HepG2 (cell line): ENCODE measurements around the gene NISCH. TPM values are rescaled to one million over a fixed set of nuclear protein-coding genes. Genes with fewer than 3 reads are reported as not detected.

ENCODE experiments used
- ATAC-seq: fragments of 200-7000 bp; cut with Tn5 transposase; 3 replicates; pipeline ENCODE4 v1.9.1; 2020; ENCODE audit warnings: mild to moderate bottlenecking, moderate library complexity
- BruUV-seq: library from RNA; stranded (reverse); fragments of 400-500 nt; replicated peaks from 2 replicates; lab custom pipeline; 2021; lab: Mats Ljungman, UMichigan
- CTCF ChIA-PET: fragments of 300-600 bp; formaldehyde crosslinking; extraction: SDS; loops from one replicate; lab custom pipeline; 2021; ENCODE audit warnings: low total read pairs, inconsistent platforms, low intra/inter-chr PET ratio; lab: Yijun Ruan, JAX
- POLR2A ChIA-PET: fragments of 350-600 bp; sonication (Branson Sonifier 250); formaldehyde crosslinking; loops from one replicate; lab custom pipeline; 2020; ENCODE audit warnings: antibody characterized with exemption, inconsistent platforms; lab: Yijun Ruan, JAX
- DNase-seq: peaks from one replicate; pipeline ENCODE4 v3.0.0-alpha.2; 2015; ENCODE audit warnings: low spot score
- FAIRE-seq: peaks from 3 replicates; lab custom pipeline; 2011; peaks lifted over from hg19 to GRCh38; lab: Jason Lieb, UNC
- H2AFZ ChIP-seq: one replicate; pipeline ENCODE4 v1.6.1; 2011; ENCODE audit warnings: low read length, inconsistent platforms
- H3K27ac ChIP-seq: fragments of 300-600 bp; 3 replicates; pipeline ENCODE4 v1.8.0; 2011; ENCODE audit warnings: mixed run types, mild to moderate bottlenecking, mixed read lengths, low read length, inconsistent platforms; ENCODE audit not compliant: insufficient read depth; ENCODE audit errors: extremely low read length
- H3K27me3 ChIP-seq, 2 experiments: fragments of 200-600 bp in 1 of 2; 2 replicates in 1 of 2; 3 replicates in 1 of 2; pipeline versions ENCODE4 v1.6.0 to v1.8.0; 2011; ENCODE audit warnings: low read length in 2 of 2, mild to moderate bottlenecking in 2 of 2, moderate library complexity in 2 of 2, inconsistent platforms in 1 of 2; ENCODE audit not compliant: insufficient read depth in 2 of 2, control insufficient read depth in 1 of 2
- H3K36me3 ChIP-seq, 2 experiments: fragments of 200-600 bp in 1 of 2; replicated peaks in 1 of 2; 2 replicates in 1 of 2; 3 replicates in 1 of 2; pipeline versions ENCODE4 v1.5.1 to v1.8.0; 2011; ENCODE audit warnings: low read length in 2 of 2, inconsistent platforms in 1 of 2; ENCODE audit not compliant: insufficient read depth in 2 of 2, control insufficient read depth in 1 of 2
- H3K4me1 ChIP-seq: 2 replicates; pipeline ENCODE4 v1.5.1; 2012; ENCODE audit warnings: low read length, inconsistent platforms; ENCODE audit not compliant: insufficient read depth
- H3K4me2 ChIP-seq: 2 replicates; pipeline ENCODE4 v1.6.0; 2011; ENCODE audit warnings: low read depth, low read length, inconsistent platforms
- H3K4me3 ChIP-seq, 3 experiments: fragments of 200-600 bp in 1 of 3; sonication (generic), shearing (Covaris generic) in 1 of 3; replicated peaks in 1 of 3; 2 replicates each; pipeline ENCODE4 v1.5.1; 2011 to 2016; ENCODE audit warnings: low read length in 3 of 3, inconsistent platforms in 2 of 3, low read depth in 2 of 3, mild to moderate bottlenecking in 2 of 3, control low read depth in 1 of 3, mixed read lengths in 1 of 3; ENCODE audit not compliant: insufficient read depth in 1 of 3
- H3K79me2 ChIP-seq: one replicate; pipeline ENCODE4 v1.6.1; 2011; ENCODE audit warnings: low read length, inconsistent platforms; ENCODE audit not compliant: insufficient read depth
- H3K9ac ChIP-seq: 2 replicates; pipeline ENCODE4 v1.6.0; 2011; ENCODE audit warnings: mild to moderate bottlenecking, low read depth, low read length, inconsistent platforms; ENCODE audit not compliant: insufficient read depth
- H3K9me3 ChIP-seq: 2 replicates; pipeline ENCODE4 v1.5.1; 2012; ENCODE audit warnings: mild to moderate bottlenecking, low read length
- H4K20me1 ChIP-seq: 2 replicates; pipeline ENCODE4 v1.6.0; 2011; ENCODE audit warnings: inconsistent platforms, mild to moderate bottlenecking, low read length, moderate library complexity; ENCODE audit not compliant: insufficient read depth
- ARNT ChIP-seq: fragments of 450-650 bp; IDR thresholded peaks from 2 replicates; pipeline ENCODE4 v1.6.1; 2017
- CENPX ChIP-seq: sonication (generic); formaldehyde crosslinking; IDR thresholded peaks from 2 replicates; pipeline ENCODE4 v1.9.0; 2021; ENCODE audit warnings: mild to moderate bottlenecking, missing genetic modification reagents, moderate library complexity
- DDIT3 ChIP-seq: sonication (generic); formaldehyde crosslinking; IDR thresholded peaks from 2 replicates; pipeline ENCODE4 v1.4.0; 2020; ENCODE audit warnings: mild to moderate bottlenecking, missing genetic modification reagents
- E2F2 ChIP-seq: sonication (generic); formaldehyde crosslinking; IDR thresholded peaks from 2 replicates; pipeline ENCODE4 v1.4.0; 2020; ENCODE audit warnings: missing genetic modification reagents, borderline replicate concordance
- KDM2A ChIP-seq: sonication (generic); formaldehyde crosslinking; IDR thresholded peaks from 2 replicates; pipeline ENCODE4 v1.4.0; 2020; ENCODE audit warnings: low read depth, missing genetic modification reagents, borderline replicate concordance
- MTA1 ChIP-seq: sonication (generic); formaldehyde crosslinking; IDR thresholded peaks from 2 replicates; pipeline ENCODE4 v1.4.0; 2020; ENCODE audit warnings: missing genetic modification reagents, mild to moderate bottlenecking, borderline replicate concordance
- RARA ChIP-seq: IDR thresholded peaks from 2 replicates; pipeline ENCODE4 v1.6.1; 2016; ENCODE audit warnings: missing genetic modification reagents, missing compliant biosample characterization
- ZBTB43 ChIP-seq: sonication (generic); formaldehyde crosslinking; conservative IDR thresholded peaks from 2 replicates; pipeline ENCODE4 v1.4.0; 2020; ENCODE audit warnings: missing genetic modification reagents
- ZBTB8A ChIP-seq: sonication (generic); formaldehyde crosslinking; IDR thresholded peaks from 2 replicates; pipeline ENCODE4 v1.4.0; 2020; ENCODE audit warnings: mild to moderate bottlenecking, low read depth, missing genetic modification reagents, borderline replicate concordance
- ZFX ChIP-seq: sonication (generic); formaldehyde crosslinking; IDR thresholded peaks from 2 replicates; pipeline ENCODE4 v1.4.0; 2020; ENCODE audit warnings: mild to moderate bottlenecking, low read depth, missing genetic modification reagents, moderate library complexity
- ZKSCAN8 ChIP-seq: IDR thresholded peaks from 2 replicates; pipeline ENCODE4 v1.6.1; 2016; ENCODE audit warnings: borderline replicate concordance, missing genetic modification reagents, missing compliant biosample characterization
- ZNF180 ChIP-seq: sonication (generic); formaldehyde crosslinking; IDR thresholded peaks from 2 replicates; pipeline ENCODE4 v1.4.0; 2020; ENCODE audit warnings: low read depth, missing genetic modification reagents, borderline replicate concordance
- ZNF263 ChIP-seq: sonication (generic); formaldehyde crosslinking; IDR thresholded peaks from 2 replicates; pipeline ENCODE4 v1.4.0; 2020; ENCODE audit warnings: missing genetic modification reagents
- ZNF383 ChIP-seq: sonication (generic); formaldehyde crosslinking; IDR thresholded peaks from 2 replicates; pipeline ENCODE4 v1.4.0; 2020; ENCODE audit warnings: missing genetic modification reagents, mild to moderate bottlenecking, borderline replicate concordance
- ZNF441 ChIP-seq: sonication (generic); formaldehyde crosslinking; IDR thresholded peaks from 2 replicates; pipeline ENCODE4 v1.7.0; 2021; ENCODE audit warnings: missing genetic modification reagents, borderline replicate concordance
- ZNF546 ChIP-seq: sonication (generic); formaldehyde crosslinking; conservative IDR thresholded peaks from 2 replicates; pipeline ENCODE4 v1.8.1; 2023; ENCODE audit warnings: mild to moderate bottlenecking, missing genetic modification reagents
- ZNF557 ChIP-seq: sonication (generic); formaldehyde crosslinking; IDR thresholded peaks from 2 replicates; pipeline ENCODE4 v1.4.0; 2020; ENCODE audit warnings: missing genetic modification reagents
- ZNF569 ChIP-seq: sonication (generic); formaldehyde crosslinking; IDR thresholded peaks from 2 replicates; pipeline ENCODE4 v1.5.0; 2020; ENCODE audit warnings: mild to moderate bottlenecking, missing genetic modification reagents, moderate library complexity, borderline replicate concordance
- ZNF747 ChIP-seq: sonication (generic); formaldehyde crosslinking; IDR thresholded peaks from 2 replicates; pipeline ENCODE4 v1.8.1; 2023; ENCODE audit warnings: missing genetic modification reagents, mild to moderate bottlenecking, borderline replicate concordance
- ZNF780A ChIP-seq: sonication (generic); formaldehyde crosslinking; IDR thresholded peaks from 2 replicates; pipeline ENCODE4 v1.8.0; 2022; ENCODE audit warnings: mild to moderate bottlenecking, missing genetic modification reagents, moderate library complexity
- ZSCAN9 ChIP-seq: IDR thresholded peaks from 2 replicates; pipeline ENCODE4 v1.6.1; 2016; ENCODE audit warnings: borderline replicate concordance
- WGBS: methylation state at CpG from one replicate; pipeline ENCODE4 v1.1.6; 2017; ENCODE audit warnings: low lambda C conversion rate; 5-methylcytosine and 5-hydroxymethylcytosine counted together
- in situ Hi-C: cut with HindIII; loops from 2 replicates; pipeline ENCODE4 v1.10.0; 2017; ENCODE audit warnings: low pct_unique_long_range_greater_than_20kb; ENCODE audit not compliant: extremely low pct_ligation_motif_present
- intact Hi-C: fragments of 100-400 bp; cut with micrococcal nuclease; formaldehyde crosslinking; loops from one replicate; pipeline ENCODE4 v1.10.0; 2022; ENCODE audit not compliant: unreplicated experiment
- polyA plus RNA-seq, 8 experiments: library from polyadenylated mRNA; depleted of rRNA in 3 of 8; stranded (reverse) in 7 of 8; unstranded in 1 of 8; fragments of >200 nt; fragmentation: Illumina TruSeq in 4 of 8; extraction: Trizol in 4 of 8; gene quantifications; 2 replicates each; pipeline versions ENCODE4 v1.2.1 to v1.2.3, GENCODE V29; 2011 to 2016; ENCODE audit warnings: low read depth in 4 of 8, missing spikeins in 1 of 8, mixed read lengths in 1 of 8; ENCODE audit not compliant: insufficient read depth in 1 of 8
- total RNA-seq, 5 experiments: library from RNA; depleted of rRNA; stranded (reverse); fragments of >200 nt; fragmentation: Illumina TruSeq; extraction: Trizol; gene quantifications; 2 replicates each; pipeline ENCODE4 v1.2.3, GENCODE V29; 2016; ENCODE audit warnings: low read depth in 1 of 5

NISCH gene
- total and polyA plus RNA-seq, 2 of the 13 experiments (the other 11 are each of a cell fraction or from before 2014, with no cell fraction given), result 27.0 to 47.6 TPM

DNA sequence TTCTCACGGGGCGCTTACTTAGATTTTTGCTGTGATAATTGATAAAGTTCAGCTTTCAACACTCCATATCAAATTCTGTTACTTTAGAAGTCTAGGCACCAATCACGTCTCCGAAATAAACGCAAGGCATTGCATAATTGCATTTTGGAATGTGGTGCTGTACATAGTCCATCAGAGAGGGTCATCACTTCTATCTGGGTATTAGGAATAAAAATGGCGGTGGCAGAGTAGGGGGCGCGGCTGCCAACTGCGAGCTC lies 80.6 kb downstream of the NISCH start (continued):
- TF ChIP-seq ZBTB8A (CRISPR knock-in tag) (no peak), ZNF747 (CRISPR knock-in tag) (no peak), ARNT (no peak), ZKSCAN8 (CRISPR knock-in tag) (no peak), CENPX (CRISPR knock-in tag) (no peak), DDIT3 (CRISPR knock-in tag) (no peak)

DNA sequence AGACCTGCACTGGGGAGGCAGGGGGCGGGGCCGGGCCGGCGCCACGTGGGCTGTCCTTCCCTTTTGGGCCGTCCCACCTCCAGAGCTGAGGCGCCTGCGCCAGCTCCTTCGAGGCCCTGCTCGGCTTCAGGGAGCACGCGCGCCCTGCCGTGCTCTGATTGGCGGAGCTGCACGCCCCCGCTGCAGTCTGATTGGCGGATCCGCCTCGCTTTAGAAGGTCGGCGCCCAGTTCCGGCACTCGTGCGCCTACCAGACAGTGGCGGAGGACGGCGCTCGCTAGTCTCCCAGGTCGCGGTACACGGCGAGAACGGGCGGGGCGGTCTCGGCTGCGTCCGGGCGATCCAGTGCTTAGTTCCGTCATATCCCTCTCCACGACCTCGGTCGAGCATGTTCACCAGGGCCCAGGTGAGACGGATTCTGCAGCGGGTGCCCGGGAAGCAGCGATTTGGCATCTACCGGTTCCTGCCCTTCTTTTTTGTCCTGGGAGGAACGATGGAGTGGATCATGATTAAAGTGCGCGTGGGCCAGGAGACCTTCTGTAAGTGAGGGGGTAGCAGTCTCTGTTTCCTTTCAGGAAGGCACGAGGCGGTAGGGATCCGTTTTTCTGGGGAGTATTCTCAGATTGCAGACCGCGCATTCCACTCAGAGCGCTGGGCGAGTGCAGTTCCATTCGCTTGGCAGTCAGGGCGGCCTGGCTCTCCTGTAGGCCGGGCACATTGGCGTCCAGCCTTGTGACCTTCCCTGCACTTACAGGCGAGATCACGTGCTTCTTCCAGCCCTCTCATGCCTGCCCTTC lies 81.2 kb downstream of the NISCH start, which contains the start of gene UQCC5:
Gene UQCC5 (plus strand): TSS at position 237 of the 796 bp plus-strand sequence. CDS start 151 bp downstream, at position 388.
- intact Hi-C loops, result no loop called here
- Histone ChIP-seq H3K79me2 (peaks cover 58% of the 10 kb centered on the region), H3K27me3 (no peaks in the 10 kb centered on the region; a peak in 1 of 5 replicates), H3K36me3 (peaks cover 0 to 16% of the 10 kb centered on the region in 2 experiments; a peak in 3 of 5 replicates), H3K4me3 (peak within 1 kb of the TSS; percentile 54 to 87 (median 62)), H4K20me1 (peaks cover 17% of the 10 kb centered on the region), H3K4me1 (peaks cover 60% of the 10 kb centered on the region), H3K9ac (peak within 1 kb of the TSS; percentile 93), H3K27ac (peak within 1 kb of the TSS; percentile 87), H3K9me3 (no peaks in the 10 kb centered on the region), H3K4me2 (peak within 1 kb of the TSS; percentile 98), H2AFZ (no peak within 1 kb of the TSS)
- CTCF ChIA-PET, result no interaction called here
- ATAC-seq, result peak; percentile 86
- in situ Hi-C loops, result no loop called here
- DNase-seq, result peak; percentile 96
- no TSS peak for BruUV-seq
- WGBS, result 0% methylated on average over 11 of the region's 65 CpGs
- POLR2A ChIA-PET, result interaction anchor here (0.7 to 1.1 kb wide), 13 partner anchors 8 to 298 kb away, joined by 3 to 13 read pairs (median 4); partner anchors contain the start of gene TWF2
- FAIRE-seq, result peak; percentile 81
- TF ChIP-seq ZNF180 (no peak), ZNF569 (CRISPR knock-in tag) (no peak; the same call in 1 of the 2 replicates), RARA (CRISPR knock-in tag) (peak; percentile 34; the same call in 1 of the 2 replicates), ZSCAN9 (CRISPR knock-in tag) (peak; percentile 92), ZNF441 (0 out of 2 replicates have a peak, but pooled peaks have one; percentile 73), MTA1 (peak; percentile 72; the same call in 1 of the 2 replicates), ZNF546 (peak; percentile 89), ZFX (CRISPR knock-in tag) (peak; percentile 89), KDM2A (CRISPR knock-in tag) (peak; percentile 99), ZNF780A (CRISPR knock-in tag) (0 out of 2 replicates have a peak, but pooled peaks have one; percentile 44), ZBTB43 (CRISPR knock-in tag) (peak; percentile 48), ZNF263 (CRISPR knock-in tag) (peak; percentile 59), ZNF383 (CRISPR knock-in tag) (0 out of 2 replicates have a peak, but pooled peaks have one; percentile 50), ZNF557 (peak; percentile 85), E2F2 (CRISPR knock-in tag) (0 out of 2 replicates have a peak, but pooled peaks have one; percentile 74)
